ENCODE measurements around the gene PIGO.

The PIGO gene

DNA sequence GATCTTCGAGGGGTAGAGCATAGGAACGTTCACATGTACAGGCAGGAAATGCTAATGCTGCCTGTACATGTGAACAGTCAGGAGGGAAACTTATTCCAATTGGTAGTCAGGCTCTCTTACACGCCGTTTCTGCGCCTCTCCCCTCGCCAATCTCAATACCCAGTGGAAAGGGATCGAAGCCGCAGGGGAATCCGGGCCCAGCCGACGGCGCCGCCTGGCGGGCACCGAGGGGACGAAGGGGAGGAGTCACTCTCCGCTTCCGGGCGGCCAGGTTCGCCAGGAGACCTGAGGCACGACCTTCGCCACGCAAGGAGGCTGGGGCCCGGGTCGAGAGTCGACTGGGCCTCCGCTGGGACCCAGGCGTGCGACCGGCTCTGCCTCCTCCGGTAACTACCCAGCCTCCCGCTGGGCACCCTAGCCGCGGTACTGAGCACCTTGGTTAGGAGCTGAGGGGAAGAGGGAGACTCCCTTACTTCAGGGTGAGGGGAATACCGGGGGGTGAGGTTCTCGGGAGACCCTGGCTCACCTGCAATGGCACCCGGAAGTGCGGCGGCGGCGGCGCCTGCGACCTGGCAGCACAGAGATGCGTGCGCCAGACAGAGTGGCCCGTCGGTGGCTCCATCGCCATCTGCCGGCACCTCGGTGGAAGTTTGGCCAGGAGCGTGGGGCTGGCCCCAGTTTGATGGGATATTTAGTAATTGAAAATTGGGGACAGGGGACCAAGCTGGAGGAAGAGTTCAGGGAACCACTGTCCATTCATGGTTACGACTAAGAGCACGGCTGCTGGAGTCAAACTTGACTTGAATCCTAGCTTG, at the start of gene PIGO:
PIGO (minus strand) TSS at position 557 of the 815 bp plus-strand sequence. CDS start 1,026 bp downstream, outside the sequence.
- peaks cover 39% of the 10 kb centered on the region for H3K36me3 ChIP-seq (ENCODE audit: insufficient read depth, low read length)
- H3K9me3 ChIP-seq (ENCODE audit: low read length), result no peaks in the 10 kb centered on the region
- peaks cover 11% of the 10 kb centered on the region for H3K4me1 ChIP-seq (ENCODE audit: insufficient read depth, low read length)
- H3K4me3 ChIP-seq (ENCODE audit: low read length), result peak within 1 kb of the TSS; percentile 86
- H2AFZ ChIP-seq (ENCODE audit: low read depth, low read length), result peak within 1 kb of the TSS; percentile 55
- H3K27me3 ChIP-seq (ENCODE audit: insufficient read depth, low read length), result no peaks in the 10 kb centered on the region

DNA sequence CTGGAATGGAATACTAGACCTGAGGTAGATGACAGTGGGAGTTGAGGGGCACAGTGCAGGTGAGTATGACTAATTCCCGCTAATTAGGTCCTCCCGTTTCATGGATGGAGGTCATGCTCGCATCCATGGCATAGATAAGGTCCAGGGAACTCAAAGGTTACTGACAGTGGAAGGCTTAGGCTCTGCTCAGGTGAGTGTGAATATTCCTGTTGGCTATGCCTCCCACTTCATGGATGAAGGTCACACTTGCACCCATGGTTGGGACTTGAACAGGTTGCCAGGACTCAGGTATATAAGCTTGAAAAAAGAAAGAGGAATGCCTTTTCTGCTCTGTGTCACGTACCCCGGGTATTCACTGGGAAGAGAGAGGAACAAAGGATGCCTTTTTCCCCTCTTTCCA, 45.6 kb upstream of the PIGO start:
- Histone ChIP-seq H3K4me3 (ENCODE audit: low read length) (no peak overlapping the region), H3K36me3 (ENCODE audit: insufficient read depth, low read length) (no peaks in the 10 kb centered on the region), H3K9me3 (ENCODE audit: low read length) (peaks cover 24% of the 10 kb centered on the region), H3K27me3 (ENCODE audit: insufficient read depth, low read length) (no peaks in the 10 kb centered on the region), H3K4me1 (ENCODE audit: insufficient read depth, low read length) (no peaks in the 10 kb centered on the region), H2AFZ (ENCODE audit: low read depth, low read length) (no peak overlapping the region)

DNA sequence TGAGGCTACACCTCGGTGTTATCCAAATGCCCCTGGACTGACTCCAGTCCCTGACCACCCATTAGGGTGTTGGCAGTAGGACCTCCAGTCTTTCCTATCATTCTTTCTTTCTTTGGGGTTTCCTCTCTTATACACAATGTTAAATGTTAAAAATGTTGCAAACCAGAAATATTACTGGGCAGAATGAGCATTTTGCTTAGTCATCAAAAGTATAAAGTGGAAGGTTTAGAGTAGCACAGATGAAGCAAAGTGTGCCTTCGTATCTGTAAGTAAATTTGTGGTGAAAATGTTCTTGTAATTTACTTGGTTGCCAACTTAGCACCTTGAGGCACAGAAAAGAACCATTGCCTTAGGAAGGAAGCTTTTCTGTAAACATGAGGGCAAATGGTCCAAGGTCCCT, 43.7 kb upstream of the PIGO start:
- Histone ChIP-seq H2AFZ (ENCODE audit: low read depth, low read length) (no peak overlapping the region), H3K4me1 (ENCODE audit: insufficient read depth, low read length) (no peaks in the 10 kb centered on the region), H3K9me3 (ENCODE audit: low read length) (peaks cover 24% of the 10 kb centered on the region), H3K36me3 (ENCODE audit: insufficient read depth, low read length) (no peaks in the 10 kb centered on the region), H3K4me3 (ENCODE audit: low read length) (no peak overlapping the region), H3K27me3 (ENCODE audit: insufficient read depth, low read length) (no peaks in the 10 kb centered on the region)

DNA sequence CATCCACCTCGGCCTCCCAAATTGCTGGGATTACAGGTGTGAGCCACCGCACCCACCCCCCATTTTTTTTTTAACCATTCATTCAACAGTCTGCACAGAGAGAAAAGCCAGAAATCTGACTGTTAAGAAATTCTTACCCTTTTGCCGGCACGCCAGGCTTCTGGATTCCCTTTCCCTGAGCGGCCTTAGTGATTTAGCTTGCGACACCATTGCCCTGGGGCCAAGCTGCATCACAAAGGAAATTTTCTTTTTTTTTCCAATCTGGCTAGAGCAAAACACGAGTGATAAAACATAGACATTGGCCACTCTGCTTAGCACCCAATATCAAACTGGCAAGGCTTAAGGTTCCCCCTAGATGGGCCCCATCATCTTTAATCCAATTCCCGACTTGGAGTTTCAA, 40.5 kb upstream of the PIGO start:
- Histone ChIP-seq H3K4me3 (ENCODE audit: low read length) (no peak overlapping the region), H3K27me3 (ENCODE audit: insufficient read depth, low read length) (no peaks in the 10 kb centered on the region), H3K4me1 (ENCODE audit: insufficient read depth, low read length) (no peaks in the 10 kb centered on the region), H3K9me3 (ENCODE audit: low read length) (peaks cover 16% of the 10 kb centered on the region), H2AFZ (ENCODE audit: low read depth, low read length) (no peak overlapping the region), H3K36me3 (ENCODE audit: insufficient read depth, low read length) (no peaks in the 10 kb centered on the region)

DNA sequence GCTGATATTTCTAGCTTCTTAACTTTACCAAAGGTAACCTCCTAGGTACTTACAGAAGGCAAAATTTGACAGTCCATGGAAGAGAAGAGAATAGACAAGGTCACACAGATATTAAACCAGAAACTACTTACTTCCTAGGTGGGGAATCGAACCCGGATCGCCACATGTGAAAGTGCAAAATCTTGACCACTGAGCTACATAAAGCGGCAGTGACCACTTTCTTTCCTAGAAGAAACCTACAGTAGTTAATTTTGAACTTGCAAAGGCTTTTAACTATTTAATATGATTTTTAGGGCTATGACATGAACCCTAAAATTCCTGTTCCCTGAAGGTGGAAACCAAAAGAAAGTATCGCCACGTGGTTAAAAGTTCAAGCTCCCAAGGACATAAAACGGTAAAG, 39.6 kb upstream of the PIGO start:
- H3K36me3 ChIP-seq (ENCODE audit: insufficient read depth, low read length), result no peaks in the 10 kb centered on the region
- no peak overlapping the region for H2AFZ ChIP-seq (ENCODE audit: low read depth, low read length)
- H3K27me3 ChIP-seq (ENCODE audit: insufficient read depth, low read length), result no peaks in the 10 kb centered on the region
- no peaks in the 10 kb centered on the region for H3K4me1 ChIP-seq (ENCODE audit: insufficient read depth, low read length)
- H3K9me3 ChIP-seq (ENCODE audit: low read length), result peaks cover 9% of the 10 kb centered on the region
- no peak overlapping the region for H3K4me3 ChIP-seq (ENCODE audit: low read length)

DNA sequence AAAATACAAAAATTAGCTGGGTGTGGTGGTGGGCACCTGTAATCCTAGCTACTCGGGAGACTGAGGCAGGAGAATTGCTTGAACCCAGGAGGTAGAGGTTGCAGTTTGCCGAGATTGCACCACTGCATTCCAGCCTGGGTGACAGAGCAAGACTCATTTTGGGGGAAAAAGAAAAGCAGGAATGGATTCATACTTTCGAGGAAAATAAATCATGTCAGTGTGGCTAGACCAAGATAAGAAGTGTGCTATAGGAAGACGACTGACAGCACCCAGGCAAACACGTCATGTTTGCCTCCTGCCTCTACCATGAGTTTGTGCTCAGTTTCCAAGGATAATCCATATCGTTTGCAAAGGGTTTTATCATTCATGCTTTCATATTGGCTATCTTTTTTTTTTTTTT, 38.5 kb upstream of the PIGO start:
- Histone ChIP-seq H3K9me3 (ENCODE audit: low read length) (peaks cover 4% of the 10 kb centered on the region), H2AFZ (ENCODE audit: low read depth, low read length) (no peak overlapping the region), H3K27me3 (ENCODE audit: insufficient read depth, low read length) (no peaks in the 10 kb centered on the region), H3K4me1 (ENCODE audit: insufficient read depth, low read length) (no peaks in the 10 kb centered on the region), H3K4me3 (ENCODE audit: low read length) (no peak overlapping the region), H3K36me3 (ENCODE audit: insufficient read depth, low read length) (no peaks in the 10 kb centered on the region)

DNA sequence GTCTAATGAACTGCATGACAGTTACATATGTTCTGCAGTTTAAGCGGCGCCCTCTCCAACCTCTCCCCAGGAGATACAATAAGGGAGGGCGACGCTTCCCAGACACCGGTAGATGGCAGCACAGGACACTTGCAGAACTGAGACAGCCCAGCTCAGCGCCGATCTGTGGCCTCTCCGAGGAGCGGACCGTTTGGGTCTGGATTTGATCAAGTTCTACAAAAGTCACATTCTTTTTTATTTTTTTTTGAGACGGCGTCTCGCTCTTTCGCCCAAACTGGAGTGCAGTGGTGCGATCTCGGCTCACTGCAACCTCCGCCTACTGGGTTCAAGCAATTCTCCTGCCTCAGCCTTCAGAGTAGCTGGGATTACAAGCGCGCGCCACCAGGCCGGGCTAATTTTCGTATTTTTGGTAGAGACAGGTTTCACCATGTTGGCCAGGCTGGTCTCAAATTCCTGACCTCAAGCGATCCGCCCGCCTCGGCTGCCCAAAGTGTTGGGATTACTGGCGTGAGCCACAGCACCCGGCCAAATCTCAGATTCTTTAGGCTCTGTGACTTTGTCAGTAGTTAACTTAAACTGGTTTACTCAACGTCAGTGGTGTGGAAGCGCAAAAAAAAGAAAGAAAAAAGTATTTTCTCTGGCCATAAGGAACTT, 20.6 kb upstream of the PIGO start:
- Histone ChIP-seq H3K4me1 (ENCODE audit: insufficient read depth, low read length) (peaks cover 25% of the 10 kb centered on the region), H3K4me3 (ENCODE audit: low read length) (peak overlapping the region; percentile 43), H3K36me3 (ENCODE audit: insufficient read depth, low read length) (no peaks in the 10 kb centered on the region), H3K27me3 (ENCODE audit: insufficient read depth, low read length) (no peaks in the 10 kb centered on the region), H3K9me3 (ENCODE audit: low read length) (no peaks in the 10 kb centered on the region), H2AFZ (ENCODE audit: low read depth, low read length) (peak overlapping the region; percentile 29)

DNA sequence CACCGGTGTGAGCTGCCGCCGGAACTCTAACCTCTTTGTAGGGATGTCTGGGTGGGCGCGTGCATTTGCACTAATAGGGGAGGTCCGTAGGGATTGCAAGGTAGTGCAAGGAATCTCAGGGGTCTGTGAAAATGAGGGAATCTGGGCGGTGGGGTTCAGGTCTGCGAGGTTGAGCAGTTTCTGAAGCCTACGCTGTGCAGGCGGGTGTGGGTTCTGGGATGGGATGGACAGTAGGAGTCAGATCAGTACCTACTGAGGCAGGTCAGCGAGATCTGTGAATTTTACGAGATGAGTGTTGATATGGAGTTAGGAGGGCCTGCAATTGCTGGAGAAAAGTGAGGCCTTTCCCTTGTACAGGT, 20.1 kb upstream of the PIGO start:
- Histone ChIP-seq H3K9me3 (ENCODE audit: low read length) (no peaks in the 10 kb centered on the region), H2AFZ (ENCODE audit: low read depth, low read length) (no peak overlapping the region)

DNA sequence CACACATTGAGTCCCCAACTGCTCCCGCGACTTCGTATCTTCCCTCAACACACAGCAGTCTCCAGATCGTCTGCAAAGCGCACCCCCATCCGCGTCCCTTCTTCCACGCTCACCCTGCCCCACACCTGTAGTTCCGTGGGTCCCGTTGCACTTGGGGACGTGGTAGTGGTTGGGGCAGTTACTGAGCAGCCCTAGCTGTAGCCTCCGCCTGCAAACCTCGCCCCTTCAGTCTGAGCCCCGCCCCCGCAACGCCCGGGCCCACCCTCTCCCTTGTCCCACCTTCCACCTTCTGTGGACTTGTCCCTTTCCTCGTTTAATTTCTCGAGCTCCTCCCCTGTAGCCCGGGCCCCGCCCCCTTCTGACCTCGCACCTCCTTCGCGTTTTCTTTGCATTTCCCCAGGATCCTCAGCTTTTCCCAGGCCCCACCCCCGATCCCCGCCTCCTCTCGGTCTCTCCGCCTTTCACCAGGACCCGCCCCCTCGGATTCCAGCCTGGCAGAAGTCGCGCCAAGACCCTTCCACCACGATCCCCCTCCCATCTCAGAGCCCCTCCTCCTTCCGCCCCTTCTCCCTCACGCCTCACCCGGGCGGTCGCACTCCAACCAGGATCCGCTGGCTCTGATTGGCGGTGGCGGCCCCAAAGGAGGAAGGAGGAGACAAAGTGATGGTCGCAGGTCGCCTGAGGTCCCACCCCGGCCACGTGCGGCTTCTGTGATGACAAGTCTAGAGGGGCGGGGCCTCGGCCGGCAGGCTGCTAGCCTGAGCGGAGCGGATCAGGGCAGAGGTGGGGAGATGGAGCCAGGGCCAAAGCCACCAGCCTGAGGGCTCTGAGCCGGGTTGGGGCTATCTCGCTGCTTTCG, 19.5 kb upstream of the PIGO start, which contains the start of gene ATOSB:
ATOSB (minus strand) TSS at position 183 of the 859 bp plus-strand sequence. CDS start 7,588 bp downstream, outside the sequence.
- H2AFZ ChIP-seq (ENCODE audit: low read depth, low read length), result no peak within 1 kb of the TSS
- H3K27me3 ChIP-seq (ENCODE audit: insufficient read depth, low read length), result no peaks in the 10 kb centered on the region
- H3K9me3 ChIP-seq (ENCODE audit: low read length), result no peaks in the 10 kb centered on the region
- H3K4me3 ChIP-seq (ENCODE audit: low read length), result peak within 1 kb of the TSS; percentile 94
- H3K36me3 ChIP-seq (ENCODE audit: insufficient read depth, low read length), result no peaks in the 10 kb centered on the region
- H3K4me1 ChIP-seq (ENCODE audit: insufficient read depth, low read length), result peaks cover 32% of the 10 kb centered on the region

More for the DNA sequence above, 20.1 kb upstream of the PIGO start:
- H3K36me3 ChIP-seq (ENCODE audit: insufficient read depth, low read length), result no peaks in the 10 kb centered on the region
- peak overlapping the region; percentile 43 for H3K4me3 ChIP-seq (ENCODE audit: low read length)
- no peaks in the 10 kb centered on the region for H3K27me3 ChIP-seq (ENCODE audit: insufficient read depth, low read length)
- H3K4me1 ChIP-seq (ENCODE audit: insufficient read depth, low read length), result peaks cover 29% of the 10 kb centered on the region

DNA sequence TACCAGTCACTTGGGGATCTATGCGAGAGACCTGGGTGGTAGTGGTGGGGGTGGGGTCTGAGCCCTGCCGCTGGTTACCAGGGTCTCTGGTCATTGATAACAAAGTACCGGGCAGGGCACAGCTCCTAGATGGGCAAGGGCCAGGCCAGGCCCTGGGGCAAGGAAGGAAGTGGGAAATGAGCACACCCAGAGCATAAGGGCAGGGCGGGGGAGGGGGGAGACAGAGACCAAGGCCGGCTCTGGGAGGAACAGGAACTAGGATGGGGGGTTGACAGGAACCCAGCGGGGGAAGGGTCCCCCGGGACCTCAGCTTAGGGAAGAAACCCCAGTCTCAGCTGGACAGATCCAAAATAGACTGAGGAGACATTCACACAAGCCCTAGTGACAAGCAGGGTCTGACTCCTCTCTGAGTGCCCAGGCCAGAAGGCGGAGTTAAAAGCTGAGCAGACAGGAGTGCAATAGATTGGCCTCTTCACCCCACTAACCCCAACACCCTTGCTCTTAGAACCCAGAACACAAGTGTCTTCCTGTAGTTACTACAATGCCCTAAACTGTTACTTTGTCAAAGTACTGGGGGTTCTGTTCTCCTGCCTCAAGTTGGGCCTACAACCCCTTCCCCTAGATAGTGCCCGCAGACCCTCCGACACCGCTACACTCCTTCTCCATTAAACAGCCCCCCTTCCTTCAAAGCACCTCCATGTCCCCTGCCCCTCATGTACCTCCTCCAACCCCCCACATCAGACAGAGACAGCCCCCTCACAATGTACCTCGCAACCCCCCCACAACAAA, 18.6 kb upstream of the PIGO start:
- Histone ChIP-seq H3K36me3 (ENCODE audit: insufficient read depth, low read length) (no peaks in the 10 kb centered on the region), H2AFZ (ENCODE audit: low read depth, low read length) (no peak overlapping the region), H3K9me3 (ENCODE audit: low read length) (no peaks in the 10 kb centered on the region), H3K4me3 (ENCODE audit: low read length) (peak overlapping the region; percentile 94), H3K27me3 (ENCODE audit: insufficient read depth, low read length) (no peaks in the 10 kb centered on the region), H3K4me1 (ENCODE audit: insufficient read depth, low read length) (peaks cover 41% of the 10 kb centered on the region)

DNA sequence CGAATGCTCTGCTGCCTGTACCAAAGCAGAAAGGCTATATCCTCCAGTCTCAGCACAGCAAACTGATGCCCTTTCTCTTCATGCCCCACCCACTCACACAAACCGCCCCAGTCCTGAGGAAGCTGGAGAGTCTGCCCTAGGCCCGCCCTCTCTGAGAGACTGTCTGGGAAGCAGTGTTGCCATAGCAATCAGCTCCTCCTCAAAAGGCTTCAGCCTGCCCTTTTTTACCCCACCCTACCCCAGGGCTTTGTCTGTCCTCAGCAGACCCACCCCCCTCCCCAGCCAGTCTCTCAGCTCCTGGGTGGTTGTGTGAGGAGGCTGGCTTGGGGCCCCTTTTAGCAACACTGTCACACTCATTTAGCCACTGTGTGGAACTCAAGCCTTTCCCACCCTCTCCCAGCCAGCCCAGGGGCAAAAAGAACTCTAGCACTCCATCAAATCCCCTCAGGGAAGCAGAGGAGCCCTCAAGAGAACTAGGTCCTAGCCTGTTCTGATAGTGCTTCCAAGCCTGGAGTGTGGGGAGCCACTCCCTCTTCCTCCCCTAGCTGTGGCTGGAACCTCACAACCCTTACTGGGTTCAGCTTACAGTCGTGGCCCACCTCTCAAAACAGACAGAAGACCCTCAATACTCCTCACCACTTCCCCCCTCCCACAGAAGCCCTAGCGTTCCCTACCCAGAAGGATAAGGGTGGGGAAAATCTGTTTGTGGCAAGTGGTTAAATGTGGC, 17.9 kb upstream of the PIGO start:
- Histone ChIP-seq H3K27me3 (ENCODE audit: insufficient read depth, low read length) (no peaks in the 10 kb centered on the region), H2AFZ (ENCODE audit: low read depth, low read length) (no peak overlapping the region), H3K9me3 (ENCODE audit: low read length) (no peaks in the 10 kb centered on the region), H3K4me3 (ENCODE audit: low read length) (peak overlapping the region; percentile 94), H3K4me1 (ENCODE audit: insufficient read depth, low read length) (peaks cover 48% of the 10 kb centered on the region), H3K36me3 (ENCODE audit: insufficient read depth, low read length) (peaks cover 4% of the 10 kb centered on the region)

Data from neuron (in vitro differentiated cells).